Stomach (tissue), 4 donors: Measurements from ENCODE around the gene PWWP2B.

Source experiments
- CTCF ChIP-seq, 7 experiments: fragments of 450-650 bp in 4 of 7; fragments of 200-600 bp in 3 of 7; sonication (generic) in 3 of 7; IDR thresholded peaks; one replicate each; pipeline ENCODE4 v1.5.1; 2016 to 2019; ENCODE audit warnings: antibody characterized with exemption in 7 of 7, control low read depth in 2 of 7, mild to moderate bottlenecking in 1 of 7
- POLR2A ChIP-seq, 4 donors: fragments of 450-650 bp; IDR thresholded peaks; one replicate each; pipeline ENCODE4 v1.6.1; 2016; ENCODE audit warnings: antibody characterized with exemption in 4 of 4, control low read depth in 2 of 4, mild to moderate bottlenecking in 1 of 4, moderate library complexity in 1 of 4

GRCh38 chr10:132410056-132410778 is 13.2 kb downstream of the PWWP2B start:
- TF ChIP-seq POLR2A (IDR thresholded peaks at IDR 0.05): no peak
- no peak for TF ChIP-seq CTCF (IDR thresholded peaks at IDR 0.05)
